Right lobe of liver (tissue), 4 donors: Measurements from ENCODE around the gene LSMEM2.

Experiments used
- POLR2A ChIP-seq: fragments of 450-650 bp; IDR thresholded peaks from one replicate; pipeline ENCODE4 v1.6.1; 2017; ENCODE audit warnings: antibody characterized with exemption, mild to moderate bottlenecking
- TF ChIP-seq, protein P1 (sequence below), 4 donors: fragments of 200-600 bp in 3 of 4; fragments of 450-650 bp in 1 of 4; IDR thresholded peaks; one replicate each; pipeline versions ENCODE4 v1.5.1 to v1.8.0; 2016 to 2022; ENCODE audit warnings: antibody characterized with exemption in 4 of 4, mild to moderate bottlenecking in 2 of 4
- donor health status: DM: no; HTN: no; CAD: no.
- donor health status: DM: no; HTN: no; CAD: no.
- donor health status: DM: no; HTN: yes; CAD: no.

DNA sequence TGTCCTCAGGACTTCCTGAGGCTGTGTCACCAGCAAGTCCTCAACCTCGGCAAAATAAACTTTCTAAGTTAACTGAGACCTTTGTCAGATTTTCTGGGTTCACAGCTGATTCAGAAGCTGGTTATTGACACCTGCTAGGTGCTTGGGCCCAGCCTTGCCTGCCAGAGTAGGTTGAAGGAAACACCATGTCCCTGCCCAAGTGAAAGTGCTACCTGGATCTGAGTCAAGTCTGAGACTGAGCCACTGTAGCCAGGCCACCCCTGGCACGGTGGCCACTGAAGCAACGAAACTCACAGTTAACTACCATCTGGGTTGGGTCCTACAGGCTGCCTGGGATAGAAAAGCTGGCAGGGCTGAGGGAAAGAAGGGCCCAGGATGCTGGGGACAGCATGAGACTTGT lies 35.5 kb downstream of the LSMEM2 start:
- no peak for TF ChIP-seq POLR2A
- TF ChIP-seq, protein P1, sequence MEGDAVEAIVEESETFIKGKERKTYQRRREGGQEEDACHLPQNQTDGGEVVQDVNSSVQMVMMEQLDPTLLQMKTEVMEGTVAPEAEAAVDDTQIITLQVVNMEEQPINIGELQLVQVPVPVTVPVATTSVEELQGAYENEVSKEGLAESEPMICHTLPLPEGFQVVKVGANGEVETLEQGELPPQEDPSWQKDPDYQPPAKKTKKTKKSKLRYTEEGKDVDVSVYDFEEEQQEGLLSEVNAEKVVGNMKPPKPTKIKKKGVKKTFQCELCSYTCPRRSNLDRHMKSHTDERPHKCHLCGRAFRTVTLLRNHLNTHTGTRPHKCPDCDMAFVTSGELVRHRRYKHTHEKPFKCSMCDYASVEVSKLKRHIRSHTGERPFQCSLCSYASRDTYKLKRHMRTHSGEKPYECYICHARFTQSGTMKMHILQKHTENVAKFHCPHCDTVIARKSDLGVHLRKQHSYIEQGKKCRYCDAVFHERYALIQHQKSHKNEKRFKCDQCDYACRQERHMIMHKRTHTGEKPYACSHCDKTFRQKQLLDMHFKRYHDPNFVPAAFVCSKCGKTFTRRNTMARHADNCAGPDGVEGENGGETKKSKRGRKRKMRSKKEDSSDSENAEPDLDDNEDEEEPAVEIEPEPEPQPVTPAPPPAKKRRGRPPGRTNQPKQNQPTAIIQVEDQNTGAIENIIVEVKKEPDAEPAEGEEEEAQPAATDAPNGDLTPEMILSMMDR (IDR thresholded peaks at IDR 0.05) = no peak
